Sciatic nerve (tissue), 2 donors: ENCODE data around the gene EXD3. TPM values are rescaled to one million over a fixed set of nuclear protein-coding genes. Genes with fewer than 3 reads are reported as not detected.

ENCODE experiments used
- ATAC-seq: fragments of 200-7000 bp; cut with Tn5 transposase; one replicate; pipeline ENCODE4 v1.9.1; 2020; ENCODE audit warnings: mild to moderate bottlenecking, moderate library complexity
- DNase-seq: peaks from one replicate; pipeline ENCODE4 v3.0.0-alpha.2; 2020; ENCODE audit warnings: low spot score
- intact Hi-C: fragments of 100-400 bp; cut with DNase I; formaldehyde crosslinking; loops from one replicate; pipeline ENCODE4 v1.14.2; 2022
- total RNA-seq: library from RNA; stranded (reverse); fragmentation: NEBNext Ultra II Directional; extraction: Animal tissue kit (Norgen Biotek cat#: 25700); gene quantifications from one replicate; pipeline ENCODE4 v1.2.1, GENCODE V29; 2021
- donor health status: DM: no; HTN: no; CAD: no.
- donor health status: DM: no; HTN: no; CAD: no.

Gene EXD3
- total RNA-seq, 1 donor from 2014 or later: 48.1 TPM

DNA sequence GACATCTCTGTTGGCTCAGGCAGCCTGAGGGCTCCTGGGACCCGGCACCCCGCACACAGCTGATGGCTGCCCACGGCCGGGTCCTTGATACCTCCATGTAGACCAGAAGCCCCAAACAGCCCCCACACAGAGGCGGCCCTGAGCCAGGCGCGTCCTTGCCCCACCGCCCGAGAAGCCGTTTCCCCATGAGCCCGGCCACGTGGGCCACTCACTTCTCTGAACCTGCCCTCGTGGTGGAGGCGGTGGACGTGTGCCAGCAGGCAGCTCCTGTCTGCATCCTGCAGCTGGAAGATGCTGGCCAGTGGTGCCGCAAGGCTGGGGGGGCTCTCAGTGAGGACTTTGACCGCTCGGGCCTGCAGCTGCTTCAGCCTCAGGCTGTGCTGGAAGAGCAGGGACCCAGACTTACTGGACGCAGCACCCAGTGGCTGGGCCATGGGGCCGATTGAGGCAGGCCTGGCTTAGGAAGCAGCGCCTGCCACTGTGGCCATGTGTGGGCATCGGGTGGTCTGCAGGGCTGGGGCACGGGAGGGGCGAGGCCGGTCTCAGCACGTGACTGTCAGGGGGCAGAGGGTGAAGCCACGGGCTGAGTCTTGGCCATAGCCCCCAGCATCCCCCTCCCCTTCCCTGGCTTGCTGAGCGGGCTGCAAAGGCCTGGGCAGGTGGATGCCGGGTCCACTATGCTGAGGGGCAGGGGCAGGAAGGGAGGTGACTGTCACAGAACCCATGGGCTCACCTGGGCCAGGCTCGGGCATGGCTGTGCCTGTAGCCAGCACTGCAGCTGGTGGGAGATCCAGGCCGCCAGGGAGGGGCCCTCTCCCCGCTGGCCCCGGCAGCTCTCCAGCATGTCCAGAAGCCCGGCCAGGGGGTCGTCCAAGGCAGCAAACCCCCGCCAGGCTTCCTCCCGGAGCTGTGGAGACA is 50.0 kb downstream of the EXD3 start:
- no peak for ATAC-seq
- DNase-seq: peak; percentile 57
- intact Hi-C loops: no loop called here

DNA sequence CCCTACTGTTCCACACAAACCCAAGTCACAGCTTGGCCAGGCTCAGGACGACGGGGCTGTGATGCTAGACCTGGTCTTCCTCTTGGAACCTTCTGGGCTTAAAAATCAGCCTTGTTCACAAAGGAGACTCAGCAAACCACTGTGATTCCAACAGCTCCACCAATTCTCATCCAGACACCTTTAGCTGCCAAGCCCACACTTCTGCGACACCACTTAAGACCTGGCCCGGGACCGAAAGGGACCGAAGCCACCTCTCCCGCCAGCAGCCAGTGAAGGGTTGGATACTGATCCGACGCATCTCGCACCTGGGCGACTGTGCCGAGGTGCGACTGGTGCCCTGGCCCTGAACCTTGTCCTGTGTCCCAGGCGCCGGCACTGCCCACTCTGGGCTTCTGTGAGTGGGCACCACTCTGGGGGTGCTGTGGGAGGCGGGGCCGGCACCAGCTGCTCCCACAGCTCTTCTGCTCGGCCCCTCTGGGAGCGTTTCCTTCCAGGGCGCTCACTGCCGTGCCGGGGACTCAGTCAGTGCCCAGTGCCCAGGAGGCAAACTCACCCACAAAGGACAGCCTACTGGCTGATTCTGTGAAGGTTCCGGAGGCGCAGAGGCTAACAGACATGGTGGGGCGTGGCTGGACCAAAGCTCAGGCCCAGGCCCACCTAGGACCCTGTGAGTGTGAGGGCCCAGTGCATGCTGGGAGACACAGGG is 50.9 kb downstream of the EXD3 start:
- no peak for ATAC-seq
- intact Hi-C loops: no loop called here
- DNase-seq: peak; percentile 40

DNA sequence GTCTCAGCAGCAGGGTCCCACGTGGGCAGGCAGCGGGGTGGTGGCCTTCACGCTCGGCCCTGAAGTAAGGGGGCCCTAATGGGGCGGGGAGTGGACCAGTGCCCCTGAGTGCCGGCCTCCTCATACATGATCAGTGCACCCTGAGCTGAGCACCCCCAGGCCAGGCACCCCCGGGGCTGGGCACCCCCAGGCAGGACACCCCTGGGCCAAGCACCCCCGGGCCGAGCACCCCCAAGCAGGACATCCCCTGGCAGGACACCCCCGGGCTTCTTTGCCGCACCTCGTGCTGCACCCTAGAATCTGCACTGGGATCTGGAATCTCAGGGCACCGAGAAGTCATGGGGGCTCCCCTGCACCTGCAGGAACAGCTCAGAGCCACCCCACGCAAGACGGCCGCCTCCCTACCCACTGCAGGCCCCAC is 51.4 kb downstream of the EXD3 start:
- DNase-seq: peak; percentile 50
- no peak for ATAC-seq
- intact Hi-C loops: no loop called here

DNA sequence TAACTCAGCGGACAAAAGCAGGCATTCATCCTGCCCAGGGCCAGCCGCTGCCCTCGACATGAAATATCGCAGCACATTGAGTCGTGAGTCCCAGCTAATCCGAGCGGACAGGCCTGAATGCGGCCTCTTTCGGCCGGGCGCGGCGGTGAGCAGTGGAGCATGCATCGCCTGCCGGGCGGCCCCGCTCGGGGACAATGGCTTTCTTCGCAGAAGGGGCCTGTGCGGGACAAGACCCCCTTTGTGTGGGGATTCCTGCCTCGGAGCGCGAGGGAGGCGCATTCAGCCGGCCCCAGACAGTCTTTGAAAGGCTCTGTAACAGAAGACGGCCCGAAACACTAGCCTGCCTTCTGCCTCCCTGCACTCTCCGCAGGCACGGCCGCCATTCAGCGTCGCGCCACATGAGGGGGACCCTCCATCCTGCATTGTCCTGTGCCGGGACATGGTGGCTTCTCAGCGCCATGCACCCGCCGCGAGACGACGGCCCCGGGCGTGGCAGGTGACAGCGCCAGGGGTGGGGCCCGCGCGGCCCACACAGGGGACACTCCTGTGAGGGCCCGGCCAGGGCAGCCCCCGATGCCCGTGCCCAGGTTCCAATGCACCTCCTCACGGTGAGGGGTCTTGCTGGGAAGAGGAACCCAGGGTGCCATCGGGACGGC is 52.0 kb downstream of the EXD3 start:
- ATAC-seq: no peak
- peak; percentile 58 for DNase-seq
- intact Hi-C loops: no loop called here

DNA sequence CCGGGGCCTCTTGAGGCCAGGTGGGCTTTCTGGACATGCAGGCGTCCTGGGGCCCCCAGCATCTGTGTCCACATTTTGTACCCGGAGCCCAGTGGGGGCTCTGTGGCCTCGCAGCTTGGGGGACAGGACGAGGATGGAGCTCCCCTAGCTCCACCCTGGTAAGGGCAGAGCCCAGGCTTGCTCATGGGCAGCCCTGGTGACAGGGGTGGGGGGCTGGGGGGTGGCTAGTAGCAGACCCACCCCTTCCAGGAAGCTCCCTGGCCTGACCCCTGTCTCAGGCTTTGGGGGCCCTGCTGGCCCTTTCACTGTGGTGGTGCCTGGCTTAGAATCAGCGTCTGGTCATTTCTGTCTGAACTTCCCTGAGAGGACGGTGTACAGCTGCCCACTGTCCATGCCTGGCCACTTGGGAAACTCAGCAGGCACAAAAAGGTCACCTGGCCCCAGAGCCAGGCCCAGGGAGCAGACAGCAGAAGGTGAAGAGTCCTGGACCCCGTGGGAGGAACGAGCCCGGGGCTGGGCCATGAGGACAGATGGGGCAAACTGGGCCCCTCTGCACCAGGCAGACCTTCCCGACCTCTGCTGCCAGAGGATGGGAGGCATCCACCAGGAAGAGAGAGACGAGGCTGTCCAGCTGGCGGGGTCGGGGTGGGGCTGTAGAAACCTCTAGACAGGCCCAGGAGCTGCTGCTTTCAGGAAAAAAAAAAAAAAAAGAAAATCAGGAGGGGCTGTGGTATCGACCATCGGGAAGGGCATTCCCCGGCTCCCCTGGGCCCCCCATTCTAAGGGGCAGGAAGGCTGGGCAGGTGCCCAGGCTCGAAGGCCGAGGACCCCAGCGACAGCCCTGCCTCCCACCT is 52.8 kb downstream of the EXD3 start:
- DNase-seq (peak; percentile 43), ATAC-seq (peak; percentile 18)
- intact Hi-C loops: no loop called here

DNA sequence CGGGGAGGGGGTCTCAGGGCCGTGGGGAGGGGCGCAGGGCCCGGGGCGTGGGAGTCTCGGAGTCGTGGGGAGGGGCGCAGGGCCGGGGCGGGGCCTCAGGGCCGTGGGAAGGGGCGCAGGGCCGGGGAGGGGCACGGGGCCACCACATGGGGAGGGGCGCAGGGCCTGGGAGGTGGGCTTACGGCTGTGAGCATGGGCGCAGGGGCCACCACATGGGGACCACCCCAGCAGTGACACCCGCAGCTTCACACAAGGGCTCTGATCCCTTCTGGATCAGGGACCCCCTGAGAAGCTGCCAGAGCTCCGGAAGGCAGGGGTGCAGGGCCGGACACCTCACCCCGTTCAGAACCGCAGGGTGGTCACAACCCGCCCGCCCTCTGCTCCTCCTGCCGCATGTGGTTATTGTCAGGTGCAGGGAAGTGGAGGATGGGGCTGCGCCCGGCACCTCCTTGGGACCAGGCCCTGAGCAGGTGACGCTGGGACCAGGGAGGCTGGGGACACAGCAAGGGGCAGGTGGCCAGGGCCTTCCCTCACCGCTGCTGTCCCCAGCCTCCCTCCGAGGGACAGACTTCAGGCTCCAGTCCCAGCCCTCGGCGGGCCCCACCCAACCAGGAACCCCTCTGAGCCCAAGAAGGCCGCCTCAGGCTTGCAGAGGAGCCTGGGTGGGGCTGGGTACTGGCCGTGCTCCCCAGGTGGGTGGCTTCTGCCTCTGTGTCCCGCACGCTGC is 53.7 kb downstream of the EXD3 start:
- peak; percentile 56 for DNase-seq
- ATAC-seq: no peak
- intact Hi-C loops: no loop called here

DNA sequence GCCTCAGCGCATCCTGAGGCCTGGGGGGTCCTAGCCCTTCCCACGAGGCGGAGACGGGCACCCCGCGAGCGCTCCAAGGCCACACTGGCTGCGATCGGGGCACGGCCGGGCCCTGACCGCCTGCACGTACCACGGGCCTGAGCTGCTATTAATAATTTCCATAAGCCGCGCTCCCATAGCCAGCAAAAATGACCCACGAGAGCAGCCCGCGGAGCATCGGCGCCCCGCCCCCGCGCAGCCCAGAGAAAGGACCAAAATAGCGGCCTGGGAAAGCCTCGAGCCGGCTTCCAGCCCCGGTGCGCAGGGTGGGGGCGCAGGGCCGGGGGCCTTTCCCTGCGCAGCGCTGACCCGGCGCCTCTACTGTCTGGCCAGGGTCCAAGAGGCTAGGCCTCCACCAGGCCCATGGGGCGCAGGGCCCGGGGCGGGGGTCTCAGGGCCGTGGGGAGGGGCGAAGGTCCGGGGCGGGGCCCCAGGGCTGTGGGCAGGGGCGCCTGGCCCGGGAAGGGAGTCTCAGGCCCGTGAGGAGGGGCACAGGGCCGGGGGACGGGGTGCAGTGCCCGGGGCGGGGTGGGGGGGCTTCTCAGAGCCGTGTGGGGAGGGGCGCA is 54.4 kb downstream of the EXD3 start:
- intact Hi-C loops: no loop called here
- DNase-seq (peak; percentile 56), ATAC-seq (peak; percentile 7)

DNA sequence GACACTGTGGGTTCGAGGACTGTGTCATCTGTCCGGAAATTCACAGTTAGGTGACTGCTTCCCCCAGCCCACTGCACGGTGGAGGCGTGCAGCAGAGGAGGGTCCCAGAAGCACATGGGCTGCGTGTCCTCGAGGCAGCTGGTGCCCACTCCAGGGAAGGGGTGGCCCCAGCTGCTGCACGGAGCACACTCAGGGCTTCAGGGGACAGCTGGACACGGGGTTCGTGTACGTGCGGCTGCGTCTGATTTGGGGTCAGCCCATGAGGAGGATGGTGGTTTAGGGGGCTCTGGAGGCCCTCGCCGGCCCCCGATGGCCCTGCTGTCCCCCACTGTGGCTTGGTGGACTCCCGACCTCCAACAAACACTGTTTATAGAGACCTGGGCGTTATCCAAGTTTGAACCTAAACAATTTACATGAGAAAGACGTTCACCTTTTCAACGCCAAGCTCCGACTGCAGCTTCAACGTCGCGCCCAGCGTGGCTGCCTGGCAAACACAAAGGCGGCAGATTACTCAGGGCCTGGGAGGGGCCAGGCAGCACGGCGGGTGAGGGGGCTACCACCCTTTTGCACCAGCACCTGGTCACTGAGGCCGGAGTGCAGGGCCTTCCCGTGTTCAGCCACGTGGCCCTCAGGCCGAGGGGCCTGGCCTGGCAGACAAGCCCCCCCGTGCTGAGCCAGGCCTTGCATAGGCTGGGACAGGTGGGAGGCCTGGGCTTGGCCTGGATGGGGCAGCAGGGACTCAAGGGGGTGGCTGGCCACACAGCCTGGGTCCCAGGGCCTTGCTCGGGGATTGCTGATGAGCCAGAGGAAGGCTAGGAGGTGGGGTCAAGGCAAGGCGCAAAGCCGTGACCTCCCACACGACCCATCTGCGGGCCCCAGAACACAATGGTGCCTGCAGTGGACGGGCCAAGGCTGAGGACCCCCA is 55.2 kb downstream of the EXD3 start:
- no peak for ATAC-seq
- intact Hi-C loops: no loop called here
- peak; percentile 51 for DNase-seq

DNA sequence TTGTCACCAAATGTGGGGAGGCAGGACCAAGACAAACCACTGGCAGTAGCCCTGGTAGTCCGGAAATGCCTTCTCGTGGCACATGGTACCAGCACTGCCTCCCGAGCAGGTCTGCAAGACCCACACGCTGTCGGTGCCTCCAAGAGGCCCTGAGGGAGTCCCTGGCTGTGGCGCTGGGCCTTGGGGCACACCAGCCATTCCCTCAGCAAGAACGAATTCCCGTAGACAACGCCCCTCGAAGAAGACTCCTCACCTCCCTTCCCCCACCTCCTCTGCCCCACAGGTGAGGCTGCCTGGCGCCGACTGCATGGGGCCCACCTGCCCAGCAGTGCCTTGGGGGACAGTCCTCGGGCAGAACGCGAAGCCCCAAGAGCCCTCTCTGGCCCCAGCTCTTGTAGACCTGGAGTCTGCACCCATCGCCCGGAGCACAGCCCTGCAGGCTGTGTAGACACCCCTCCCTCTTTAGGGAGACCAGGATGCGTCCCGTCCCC is 56.0 kb downstream of the EXD3 start:
- DNase-seq: peak; percentile 50
- no peak for ATAC-seq

DNA sequence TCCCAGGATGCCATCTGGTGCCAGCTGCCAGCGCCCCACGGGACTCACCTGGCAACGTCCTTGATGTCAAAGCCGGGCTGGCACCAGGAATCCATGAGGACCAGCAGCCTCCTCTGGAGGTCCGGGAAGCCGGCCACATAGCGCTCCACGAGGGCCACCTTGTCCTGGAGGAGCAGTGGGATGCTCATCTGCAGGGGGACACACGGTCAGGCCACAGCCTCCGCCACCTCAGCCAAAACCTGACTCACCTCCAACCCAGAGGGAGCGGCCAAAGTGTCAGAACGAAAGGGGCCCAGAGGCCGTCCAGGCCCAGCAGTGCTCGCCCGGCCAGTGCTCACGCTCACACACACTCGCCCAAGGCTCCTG is 56.5 kb downstream of the EXD3 start:
- DNase-seq: peak; percentile 58
- no peak for ATAC-seq
- intact Hi-C loops: no loop called here

More for the DNA sequence above, 56.0 kb downstream of the EXD3 start:
- intact Hi-C loops: no loop called here

DNA sequence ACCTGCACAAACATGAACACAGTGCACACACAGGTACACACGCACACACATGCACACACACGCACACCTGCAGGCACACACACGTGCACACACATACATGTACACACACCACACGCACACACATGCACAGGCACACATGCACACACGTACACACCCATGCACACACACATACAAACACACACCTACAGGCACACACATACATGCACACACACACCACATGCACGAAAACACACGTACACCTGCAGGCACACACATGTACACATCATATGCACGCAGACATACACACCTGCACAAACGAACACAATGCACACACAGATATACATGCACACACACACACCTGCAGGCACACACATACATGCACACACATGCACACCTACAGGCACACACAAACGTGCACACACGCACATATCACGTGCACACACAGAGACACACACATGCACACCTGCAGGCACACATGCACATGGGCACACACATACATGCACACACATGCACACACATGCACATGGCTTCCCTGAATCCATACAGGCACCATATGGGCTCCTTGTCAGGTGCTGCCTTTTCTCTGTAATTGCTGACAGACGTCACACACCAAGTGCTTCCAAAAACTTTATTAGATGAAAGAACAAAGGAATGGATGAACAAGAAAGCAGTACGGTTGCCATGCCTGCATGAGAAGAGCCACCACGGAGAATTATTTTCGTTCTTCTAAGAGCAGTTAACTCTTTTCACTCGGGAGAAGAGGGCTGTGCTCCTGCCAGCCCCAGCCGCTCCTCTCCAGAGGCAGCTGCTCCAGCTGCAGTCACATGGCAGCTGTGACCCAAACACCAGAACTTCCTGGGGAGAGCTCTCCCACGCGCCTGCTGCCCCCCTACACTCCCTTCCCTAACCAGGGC is 57.2 kb downstream of the EXD3 start:
- ATAC-seq (no peak), DNase-seq (peak; percentile 33)
- intact Hi-C loops: no loop called here

DNA sequence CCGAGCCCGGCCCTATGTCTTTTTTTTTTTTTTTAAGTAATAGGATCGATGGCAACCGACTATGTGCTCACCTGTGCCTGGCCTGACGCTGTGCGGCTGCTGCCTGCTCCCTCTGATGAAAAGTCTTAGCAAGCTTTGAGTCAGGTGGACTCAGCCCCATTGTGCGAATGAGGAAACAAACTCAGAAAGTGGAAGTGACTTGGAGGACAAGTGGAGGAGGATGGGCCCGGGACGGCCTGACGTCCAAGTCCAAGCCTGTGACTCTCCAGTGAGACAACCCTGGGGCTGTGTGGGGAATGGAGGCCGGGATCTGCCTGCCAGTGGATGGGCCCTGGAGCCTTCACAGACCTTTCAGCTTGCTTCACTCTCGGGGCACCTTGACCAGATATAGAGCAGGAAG is 57.9 kb downstream of the EXD3 start:
- no peak for ATAC-seq
- intact Hi-C loops: no loop called here
- peak; percentile 43 for DNase-seq

DNA sequence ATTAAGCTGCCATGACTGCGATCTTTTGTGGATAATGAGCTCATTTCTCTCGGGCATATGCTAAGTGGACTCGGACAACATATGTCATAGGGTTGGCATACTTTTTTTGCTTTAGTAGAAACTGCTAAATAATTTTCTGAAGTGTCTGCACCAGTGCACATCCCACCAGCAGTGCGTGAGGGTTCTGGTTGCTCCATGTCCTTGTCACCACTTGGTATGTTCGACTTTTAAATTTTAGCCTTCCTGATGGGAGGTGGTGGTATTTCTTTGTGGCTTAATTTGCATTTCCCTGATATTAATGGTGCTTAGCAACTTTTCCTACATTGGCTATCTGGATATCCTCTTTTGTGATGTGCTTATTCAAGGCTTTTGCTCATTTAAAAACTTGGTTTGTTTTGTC is 63.1 kb downstream of the EXD3 start:
- intact Hi-C loops: no loop called here
- ATAC-seq: no peak
- no peak for DNase-seq

DNA sequence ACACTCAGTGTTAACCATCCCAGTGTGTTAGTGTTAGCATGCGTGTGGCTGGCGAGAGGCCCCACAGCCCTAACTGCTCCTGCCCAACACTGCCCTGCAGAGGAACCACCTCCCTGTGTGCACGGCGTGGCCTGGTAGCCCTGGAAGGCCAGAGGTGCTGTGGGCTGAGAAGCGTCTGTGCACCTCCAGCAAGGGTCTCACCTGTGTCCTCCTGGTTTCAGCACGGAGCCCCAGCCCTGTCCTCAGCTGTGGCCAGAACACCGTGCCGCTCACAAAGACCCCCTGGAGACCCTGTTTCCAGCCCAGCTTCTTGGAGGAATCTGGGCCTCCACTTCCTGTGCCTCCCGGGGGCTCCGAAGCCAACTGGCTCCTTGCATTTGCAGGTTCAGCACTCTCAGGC is 64.8 kb downstream of the EXD3 start:
- ATAC-seq (no peak), DNase-seq (no peak)
- intact Hi-C loops: no loop called here

DNA sequence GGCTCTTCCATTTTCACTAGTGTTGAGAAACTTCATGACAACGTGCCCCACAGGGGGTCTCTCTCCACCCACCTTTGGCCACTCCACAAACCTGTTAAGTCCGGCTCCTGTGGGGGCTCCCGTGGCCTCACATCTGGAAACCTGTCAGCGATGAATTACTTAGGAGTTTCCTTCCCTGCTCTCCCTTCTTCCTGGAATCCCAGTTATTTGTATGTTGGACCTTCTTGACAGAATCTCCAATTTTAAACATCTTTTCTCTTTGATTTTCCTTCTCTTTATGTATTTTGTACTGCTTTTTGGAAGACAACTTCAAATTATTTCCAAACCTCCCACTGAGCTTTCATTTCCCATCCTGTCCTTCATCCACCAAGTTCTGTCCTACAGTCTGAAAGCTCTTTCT is 65.8 kb downstream of the EXD3 start:
- no peak for ATAC-seq
- intact Hi-C loops: no loop called here

More for the DNA sequence above, 65.8 kb downstream of the EXD3 start:
- no peak for DNase-seq
